ENCODE measurements around the gene MRPS18B. TPM values are rescaled to one million over a fixed set of nuclear protein-coding genes. Genes with fewer than 3 reads are reported as not detected.
"Not testable (repeated sequence)": the region's sequence is repeated elsewhere in the genome, so short reads cannot be mapped to it uniquely, and the experiment has no call there.

Gene MRPS18B
- total RNA-seq, 1 experiment from 2014 or later = 44.4 TPM

DNA sequence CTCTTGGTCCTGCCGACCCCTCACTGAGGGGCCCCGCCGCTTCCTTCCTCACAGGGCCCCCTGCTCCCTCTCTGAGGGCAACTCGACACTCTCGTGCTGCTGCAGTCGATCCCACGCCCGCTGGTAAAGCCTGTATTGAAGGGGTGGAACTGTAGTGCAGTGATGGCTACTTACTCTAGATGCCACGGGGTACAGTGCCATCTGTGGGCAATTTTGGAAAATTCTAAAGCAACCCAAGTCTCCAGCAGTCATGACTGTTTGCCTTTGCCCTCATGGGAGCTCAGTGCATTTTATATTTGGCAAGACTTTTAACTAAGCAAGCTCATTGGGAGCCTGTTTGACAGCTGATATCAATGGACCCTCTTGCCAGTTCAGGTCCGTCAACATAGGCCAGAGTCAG is 22.8 kb downstream of the MRPS18B start:
- Histone ChIP-seq H3K27ac (no peak overlapping the region), H3K27me3 (replicated peaks) (no peaks in the 10 kb centered on the region), H3K36me3 (peaks cover 38% of the 10 kb centered on the region), H3K4me1 (replicated peaks) (no peaks in the 10 kb centered on the region), H3K9me3 (replicated peaks) (no peaks in the 10 kb centered on the region), H3K4me3 (no peak overlapping the region)
- DNase-seq (ENCODE audit: low read depth in 1 of 2, low spot score in 2 of 2) = no peak

DNA sequence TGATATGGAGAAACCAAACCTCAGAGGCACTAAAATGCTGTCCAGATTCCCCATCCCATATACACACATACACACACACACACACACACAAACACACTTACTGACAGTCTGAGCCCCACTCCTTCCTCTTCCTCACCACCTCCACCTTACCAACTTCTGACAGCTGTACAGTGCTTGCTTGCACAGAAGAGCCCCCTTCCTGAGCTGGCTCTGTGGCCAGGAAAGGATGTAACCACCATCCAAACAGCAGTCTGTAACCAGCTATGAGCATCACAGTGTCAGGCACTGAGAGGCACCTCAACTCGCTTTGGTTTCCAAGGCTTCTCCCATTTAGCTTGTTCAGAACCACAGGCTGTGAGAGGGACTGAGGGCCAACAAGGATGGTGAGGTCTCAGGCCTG is 23.4 kb downstream of the MRPS18B start:
- H3K4me3 ChIP-seq = no peak overlapping the region
- peaks cover 42% of the 10 kb centered on the region for H3K36me3 ChIP-seq
- H3K4me1 ChIP-seq (replicated peaks) = no peaks in the 10 kb centered on the region
- no peak for DNase-seq (ENCODE audit: low read depth in 1 of 2, low spot score in 2 of 2)
- no peaks in the 10 kb centered on the region for H3K9me3 ChIP-seq (replicated peaks)
- no peaks in the 10 kb centered on the region for H3K27me3 ChIP-seq (replicated peaks)
- no peak overlapping the region for H3K27ac ChIP-seq

DNA sequence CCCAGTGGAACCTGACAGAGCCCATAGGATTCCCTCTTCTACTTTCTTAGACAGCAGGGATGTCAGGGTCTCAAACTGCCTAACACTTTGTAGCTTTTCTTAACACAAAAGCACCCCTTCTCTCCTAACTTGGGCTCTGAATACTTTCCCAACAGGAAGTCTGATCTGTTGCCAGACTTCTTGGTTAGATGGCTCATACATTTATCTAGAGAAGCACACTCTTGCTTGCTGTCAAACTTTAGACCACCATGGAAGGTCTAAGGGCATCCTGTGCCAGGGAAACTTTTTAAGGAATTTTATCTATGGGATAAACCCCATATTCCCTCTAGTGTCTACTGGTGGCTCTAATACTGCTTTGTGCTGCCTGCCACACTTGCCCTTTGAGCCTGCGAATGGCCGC is 26.0 kb downstream of the MRPS18B start:
- Histone ChIP-seq H3K4me3 (no peak overlapping the region), H3K36me3 (peaks cover 44% of the 10 kb centered on the region), H3K27me3 (replicated peaks) (no peaks in the 10 kb centered on the region), H3K4me1 (replicated peaks) (peaks cover 11% of the 10 kb centered on the region), H3K9me3 (replicated peaks) (no peaks in the 10 kb centered on the region), H3K27ac (no peak overlapping the region)
- DNase-seq (ENCODE audit: low read depth in 1 of 2, low spot score in 2 of 2) = no peak

DNA sequence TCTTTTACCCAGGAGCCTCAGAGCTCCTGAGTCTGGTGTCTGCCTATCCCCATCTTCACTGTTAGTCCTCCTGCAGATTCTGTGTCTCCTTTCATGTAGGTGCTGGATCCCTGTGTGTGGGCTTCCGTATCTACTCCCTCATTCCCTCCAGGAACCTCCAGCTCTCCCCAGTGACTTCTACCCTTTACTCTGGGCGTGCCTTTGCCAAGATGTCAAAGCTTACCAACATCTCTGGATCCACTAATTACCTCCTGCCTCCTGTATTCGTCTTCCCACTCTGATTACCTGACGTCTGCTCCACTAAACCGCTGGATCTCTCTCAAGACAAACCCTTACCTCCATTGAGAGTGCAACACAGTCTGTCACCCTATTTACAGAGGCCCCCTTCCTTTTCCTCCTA is 27.1 kb downstream of the MRPS18B start:
- no peaks in the 10 kb centered on the region for H3K9me3 ChIP-seq (replicated peaks)
- H3K27ac ChIP-seq = no peak overlapping the region
- H3K27me3 ChIP-seq (replicated peaks) = no peaks in the 10 kb centered on the region
- no peak for DNase-seq (ENCODE audit: low read depth in 1 of 2, low spot score in 2 of 2)
- peaks cover 41% of the 10 kb centered on the region for H3K36me3 ChIP-seq
- peaks cover 11% of the 10 kb centered on the region for H3K4me1 ChIP-seq (replicated peaks)
- no peak overlapping the region for H3K4me3 ChIP-seq

DNA sequence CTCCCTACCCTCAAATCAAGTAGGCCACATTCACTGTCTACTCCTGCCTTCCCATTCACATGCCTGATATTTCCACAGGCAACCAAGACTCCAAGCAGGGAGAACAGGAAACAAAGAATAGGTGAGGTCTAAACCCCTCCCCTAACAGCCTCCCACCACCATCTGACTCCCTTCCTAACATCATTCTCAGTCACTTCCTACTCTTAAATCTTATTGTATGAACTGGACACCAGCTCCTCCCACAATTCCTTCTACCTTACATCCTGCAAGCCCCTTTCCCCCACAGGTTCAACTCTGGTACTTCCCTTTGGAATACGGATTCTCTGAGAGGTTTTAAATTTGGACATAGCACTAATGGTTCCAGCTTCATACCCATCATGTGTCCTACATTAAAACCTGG is 28.3 kb downstream of the MRPS18B start:
- no peak for DNase-seq (ENCODE audit: low read depth in 1 of 2, low spot score in 2 of 2)
- Histone ChIP-seq H3K27me3 (replicated peaks) (no peaks in the 10 kb centered on the region), H3K36me3 (peaks cover 32% of the 10 kb centered on the region), H3K4me1 (replicated peaks) (peaks cover 11% of the 10 kb centered on the region), H3K9me3 (replicated peaks) (no peaks in the 10 kb centered on the region), H3K4me3 (no peak overlapping the region), H3K27ac (no peak overlapping the region)

DNA sequence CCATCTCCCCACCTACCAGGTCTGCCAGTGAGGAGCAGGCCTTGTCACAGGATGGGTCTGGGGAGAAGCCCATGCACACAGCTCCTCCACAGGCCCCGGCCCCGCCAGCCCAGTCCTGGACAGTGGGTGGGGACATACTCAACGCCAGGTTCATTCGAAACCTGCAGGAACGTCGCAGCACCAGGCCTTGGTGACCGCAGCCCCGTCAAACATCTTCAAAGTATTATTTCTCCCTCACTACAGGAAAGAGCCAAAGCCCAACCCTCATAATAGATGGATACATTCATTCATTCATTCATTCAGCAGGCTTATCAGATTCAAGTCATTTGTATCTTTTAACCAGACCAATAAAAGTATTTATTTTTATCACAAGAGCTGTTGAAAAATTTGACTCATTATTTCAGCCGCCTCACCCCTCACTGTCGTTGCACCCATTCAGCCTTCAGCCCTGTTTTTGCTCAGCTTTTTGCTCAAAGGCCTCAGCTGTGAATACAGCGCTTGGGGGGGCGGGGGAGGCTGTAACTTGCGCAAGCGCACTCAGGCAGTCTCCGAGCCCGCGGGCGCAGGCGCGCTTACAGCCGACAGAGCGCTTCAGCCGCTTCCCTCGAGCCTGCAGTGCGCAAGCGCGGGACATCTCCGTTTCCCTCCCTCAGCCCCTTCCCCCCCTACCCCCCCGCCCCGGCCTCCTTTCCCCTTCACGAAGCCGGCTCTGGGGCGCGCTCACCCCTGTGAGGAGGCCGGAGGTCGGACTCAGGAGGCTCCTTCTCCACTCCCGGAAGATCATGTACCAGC is 29.0 kb downstream of the MRPS18B start, which contains the start of gene C6orf136:
TSS of gene C6orf136 (plus strand) at position 684 of the 792 bp plus-strand sequence. CDS start at position 783, 99 bp downstream.
- Histone ChIP-seq H3K36me3 (peaks cover 35% of the 10 kb centered on the region), H3K9me3 (replicated peaks) (no peaks in the 10 kb centered on the region), H3K4me1 (replicated peaks) (peaks cover 11% of the 10 kb centered on the region), H3K27me3 (replicated peaks) (no peaks in the 10 kb centered on the region), H3K4me3 (peak within 1 kb of the TSS; percentile 83), H3K27ac (no peak within 1 kb of the TSS)
- peak; percentile 82 to 95 for DNase-seq (ENCODE audit: low read depth in 1 of 2, low spot score in 2 of 2)

DNA sequence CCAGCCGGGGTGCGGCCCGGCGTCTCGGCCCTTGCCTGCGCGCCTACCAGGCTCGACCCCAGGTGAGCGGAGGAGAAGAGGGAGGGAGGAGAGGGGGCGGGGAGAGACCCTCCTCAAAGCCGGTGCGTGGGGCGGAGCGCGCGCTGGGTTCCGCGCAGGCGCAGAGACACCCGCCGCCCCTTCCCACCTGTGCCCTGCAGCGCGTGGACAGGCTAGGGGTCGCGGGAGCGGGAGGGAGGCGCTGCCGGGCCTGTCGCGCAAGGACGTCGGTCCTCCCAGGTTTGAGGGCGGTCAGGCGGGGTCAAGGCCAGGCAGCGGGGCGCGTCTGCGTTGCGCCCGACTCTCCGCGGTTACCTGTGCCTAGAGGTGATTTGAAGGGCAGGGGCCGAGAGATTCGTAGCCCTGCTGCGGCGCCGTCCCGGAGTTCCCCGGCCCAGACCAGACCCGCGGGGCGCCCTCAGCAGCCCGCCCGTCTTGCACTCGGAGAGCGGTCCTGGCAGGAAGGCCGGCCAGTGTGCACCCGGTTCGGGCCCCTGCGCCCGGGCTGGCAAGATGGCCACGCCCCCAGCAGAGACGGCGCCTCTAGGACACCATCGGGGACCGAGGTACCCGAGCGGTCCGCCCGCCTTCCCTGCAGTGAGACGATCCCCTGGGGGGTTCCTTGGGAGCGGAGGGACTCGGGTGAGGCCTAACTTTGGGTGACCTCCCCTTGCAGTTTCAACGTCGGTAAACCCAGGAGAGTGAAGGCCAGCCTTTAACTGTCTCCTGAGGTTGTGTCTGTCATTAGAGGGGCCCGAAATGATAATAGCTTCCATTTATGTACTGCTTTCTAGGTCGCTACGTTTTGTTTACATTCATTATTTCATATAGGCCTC is 29.8 kb downstream of the MRPS18B start:
- no peak overlapping the region for H3K27ac ChIP-seq
- peak overlapping the region; percentile 83 for H3K4me3 ChIP-seq
- peaks cover 11% of the 10 kb centered on the region for H3K4me1 ChIP-seq (replicated peaks)
- peaks cover 36% of the 10 kb centered on the region for H3K36me3 ChIP-seq
- no peaks in the 10 kb centered on the region for H3K9me3 ChIP-seq (replicated peaks)
- no peaks in the 10 kb centered on the region for H3K27me3 ChIP-seq (replicated peaks)
- peak; percentile 64 to 78 for DNase-seq (ENCODE audit: low read depth in 1 of 2, low spot score in 2 of 2)

DNA sequence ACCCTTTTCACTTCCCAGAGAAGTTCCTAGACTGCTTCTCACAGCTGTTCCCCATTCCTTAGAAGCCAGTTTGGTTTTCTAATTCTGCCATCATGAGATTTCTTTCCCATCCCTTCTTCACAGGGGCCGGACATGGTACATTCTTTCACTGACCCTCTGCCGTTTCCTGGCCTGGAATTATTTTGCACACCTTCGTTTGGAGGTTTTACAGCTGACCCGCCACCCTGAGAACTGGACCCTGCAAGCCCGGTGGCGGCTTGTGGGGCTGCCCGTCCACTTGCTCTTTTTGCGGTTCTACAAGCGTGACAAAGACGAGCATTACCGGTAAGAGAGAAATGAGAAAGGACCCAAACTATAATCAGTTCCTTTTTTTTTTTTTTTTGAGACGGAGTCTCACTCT is 33.5 kb downstream of the MRPS18B start:
- Histone ChIP-seq H3K36me3 (peaks cover 62% of the 10 kb centered on the region), H3K9me3 (replicated peaks) (no peaks in the 10 kb centered on the region), H3K27ac (no peak overlapping the region), H3K27me3 (replicated peaks) (no peaks in the 10 kb centered on the region), H3K4me3 (no peak overlapping the region), H3K4me1 (replicated peaks) (peaks cover 11% of the 10 kb centered on the region)
- DNase-seq (ENCODE audit: low read depth in 1 of 2, low spot score in 2 of 2) = no peak

DNA sequence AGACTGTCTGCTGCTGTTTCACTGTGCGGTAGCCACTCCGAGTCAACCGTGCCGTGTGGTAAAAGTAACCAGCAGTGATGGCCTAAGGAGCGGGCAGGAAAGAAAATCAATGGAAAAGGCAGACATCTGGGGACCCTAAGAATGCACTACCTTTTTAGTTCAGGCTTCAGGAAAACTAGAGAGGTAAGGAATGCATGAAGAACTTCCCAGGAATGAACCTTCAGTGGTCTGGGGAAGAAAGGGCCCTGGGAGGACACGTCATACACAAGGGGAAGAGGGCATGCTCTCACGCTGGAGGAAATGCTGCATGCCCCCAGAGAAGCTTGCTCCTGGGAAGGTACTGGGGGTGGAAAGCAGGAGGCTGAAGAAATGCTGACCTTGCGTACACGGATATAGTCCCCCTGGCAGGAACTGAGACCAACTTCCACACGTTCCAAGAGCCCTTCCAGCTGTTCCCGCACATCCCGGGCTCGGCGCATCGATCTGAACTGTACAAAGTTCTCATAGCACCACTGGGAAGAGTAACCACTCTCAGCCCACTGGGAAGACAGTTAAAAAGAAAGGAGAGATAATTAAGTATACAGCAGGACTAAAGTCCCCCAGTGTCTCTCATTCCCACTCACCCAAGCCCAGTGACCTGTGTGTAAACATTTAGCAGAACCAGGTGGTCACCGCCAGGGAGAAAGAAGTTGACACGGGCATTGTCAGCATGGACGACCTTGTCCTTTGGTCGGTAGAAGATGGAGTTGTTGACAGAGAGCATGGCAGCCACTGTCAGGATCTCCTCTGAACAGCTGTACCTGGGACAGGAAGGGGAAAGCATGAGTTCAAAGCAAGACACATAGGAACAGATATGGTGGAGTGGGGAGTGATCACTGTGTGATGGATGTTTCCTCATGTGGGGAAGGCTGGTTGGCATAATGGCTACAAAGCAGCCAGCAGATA is 37.4 kb downstream of the MRPS18B start:
- Histone ChIP-seq H3K36me3 (peaks cover 89% of the 10 kb centered on the region), H3K27me3 (replicated peaks) (no peaks in the 10 kb centered on the region), H3K27ac (no peak overlapping the region), H3K4me1 (replicated peaks) (no peaks in the 10 kb centered on the region), H3K9me3 (replicated peaks) (no peaks in the 10 kb centered on the region), H3K4me3 (no peak overlapping the region)
- no peak for DNase-seq (ENCODE audit: low read depth in 1 of 2, low spot score in 2 of 2)

DNA sequence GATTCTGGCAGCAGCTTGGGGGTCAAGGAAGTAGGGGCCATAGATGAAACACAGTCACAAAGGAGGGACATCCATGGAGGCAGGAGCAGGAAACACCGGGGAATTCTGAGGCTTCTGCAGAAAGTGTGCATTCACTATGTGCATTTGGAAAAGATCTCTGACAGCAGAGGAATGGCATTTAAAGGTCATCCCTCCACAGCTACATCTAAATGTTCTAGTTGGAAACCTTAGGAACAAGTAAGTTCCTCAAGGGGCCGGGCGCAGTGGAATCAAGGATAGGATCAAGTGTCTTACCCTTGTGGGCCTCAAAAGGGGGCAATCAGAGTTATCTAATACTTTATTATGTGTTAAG is 38.1 kb downstream of the MRPS18B start:
- no peak overlapping the region for H3K27ac ChIP-seq
- no peak for DNase-seq (ENCODE audit: low read depth in 1 of 2, low spot score in 2 of 2)
- H3K4me1 ChIP-seq (replicated peaks) = no peaks in the 10 kb centered on the region
- no peaks in the 10 kb centered on the region for H3K27me3 ChIP-seq (replicated peaks)
- H3K4me3 ChIP-seq = no peak overlapping the region
- no peaks in the 10 kb centered on the region for H3K9me3 ChIP-seq (replicated peaks)
- H3K36me3 ChIP-seq = peaks cover 96% of the 10 kb centered on the region

DNA sequence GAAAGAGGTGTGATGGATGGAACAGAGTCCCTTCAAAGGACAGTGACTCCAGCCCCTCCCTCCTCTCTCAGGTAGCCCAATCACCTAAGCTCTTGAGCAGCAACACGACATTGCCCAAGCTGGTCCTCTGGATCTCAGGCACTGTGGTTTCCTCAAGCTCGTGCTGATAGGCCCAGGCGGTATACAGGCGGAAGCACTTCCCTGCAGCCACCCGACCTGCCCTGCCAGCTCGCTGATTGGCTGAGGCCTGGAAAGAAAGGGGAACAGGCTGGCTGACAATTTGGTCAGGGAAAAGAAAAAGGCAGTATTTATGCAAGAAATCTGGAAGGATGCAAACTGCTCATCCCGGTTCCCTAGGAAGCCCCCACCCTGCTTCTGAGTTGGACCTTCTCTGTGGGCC is 38.9 kb downstream of the MRPS18B start:
- no peak for DNase-seq (ENCODE audit: low read depth in 1 of 2, low spot score in 2 of 2)
- H3K27me3 ChIP-seq (replicated peaks) = no peaks in the 10 kb centered on the region
- H3K9me3 ChIP-seq (replicated peaks) = no peaks in the 10 kb centered on the region
- H3K27ac ChIP-seq = no peak overlapping the region
- H3K4me1 ChIP-seq (replicated peaks) = no peaks in the 10 kb centered on the region
- H3K4me3 ChIP-seq = no peak overlapping the region
- H3K36me3 ChIP-seq = peaks cover 96% of the 10 kb centered on the region

DNA sequence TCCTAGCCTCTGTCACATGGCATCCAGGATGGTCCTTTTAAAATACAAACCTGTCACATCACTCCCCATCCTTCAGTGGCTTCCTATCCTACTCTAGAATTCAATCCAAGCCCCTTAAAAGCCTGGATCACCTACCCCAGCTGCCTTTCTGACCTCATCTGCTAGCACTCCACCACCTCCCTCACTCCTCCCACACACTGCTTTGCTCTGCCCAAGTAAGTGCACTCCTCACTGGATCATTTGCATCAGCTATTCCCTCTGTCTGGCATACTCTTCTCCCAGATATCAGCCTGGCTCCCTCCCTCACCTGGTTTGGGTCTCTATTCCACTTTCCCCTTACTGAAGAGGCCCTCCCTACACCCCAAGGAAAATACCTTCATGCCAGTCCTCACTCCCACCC is 39.8 kb downstream of the MRPS18B start:
- H3K9me3 ChIP-seq (replicated peaks) = no peaks in the 10 kb centered on the region
- no peak overlapping the region for H3K4me3 ChIP-seq
- no peaks in the 10 kb centered on the region for H3K27me3 ChIP-seq (replicated peaks)
- peaks cover 96% of the 10 kb centered on the region for H3K36me3 ChIP-seq
- no peak overlapping the region for H3K27ac ChIP-seq
- no peaks in the 10 kb centered on the region for H3K4me1 ChIP-seq (replicated peaks)
- DNase-seq (ENCODE audit: low read depth in 1 of 2, low spot score in 2 of 2) = no peak

DNA sequence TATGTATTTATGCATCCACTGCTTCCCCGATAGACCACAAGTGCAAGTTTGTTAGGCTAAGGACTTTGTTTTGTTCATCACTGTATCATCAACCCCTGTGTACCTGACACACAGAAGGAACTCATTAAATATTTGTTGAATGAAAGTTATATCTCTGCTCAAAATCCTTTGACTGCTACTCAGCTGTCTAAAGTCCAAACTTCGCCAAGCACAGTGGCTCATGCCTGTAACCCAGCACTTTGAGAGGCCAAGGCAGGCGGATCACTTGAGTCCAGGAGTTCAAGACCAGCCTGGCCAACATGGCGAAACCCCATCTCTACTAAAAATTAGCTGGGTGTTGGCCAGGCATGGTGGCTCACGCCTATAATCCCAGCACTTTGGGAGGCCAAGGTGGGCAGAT is 40.3 kb downstream of the MRPS18B start:
- not testable (repeated sequence) for H3K27me3 ChIP-seq (replicated peaks); H3K4me1 ChIP-seq (replicated peaks); H3K9me3 ChIP-seq (replicated peaks); DNase-seq (ENCODE audit: low read depth in 1 of 2, low spot score in 2 of 2); H3K4me3 ChIP-seq; H3K27ac ChIP-seq
- H3K36me3 ChIP-seq = peaks cover 96% of the 10 kb centered on the region

Data from SJSA1 (cell line).